AML-193 (cell line): ENCODE results near the gene LASP1NB.

Source experiments
- DNase-seq, 2 experiments: peaks; one replicate each; lab custom pipeline; 2025; lab: John Stamatoyannopoulos, UW

The LASP1NB gene

DNA sequence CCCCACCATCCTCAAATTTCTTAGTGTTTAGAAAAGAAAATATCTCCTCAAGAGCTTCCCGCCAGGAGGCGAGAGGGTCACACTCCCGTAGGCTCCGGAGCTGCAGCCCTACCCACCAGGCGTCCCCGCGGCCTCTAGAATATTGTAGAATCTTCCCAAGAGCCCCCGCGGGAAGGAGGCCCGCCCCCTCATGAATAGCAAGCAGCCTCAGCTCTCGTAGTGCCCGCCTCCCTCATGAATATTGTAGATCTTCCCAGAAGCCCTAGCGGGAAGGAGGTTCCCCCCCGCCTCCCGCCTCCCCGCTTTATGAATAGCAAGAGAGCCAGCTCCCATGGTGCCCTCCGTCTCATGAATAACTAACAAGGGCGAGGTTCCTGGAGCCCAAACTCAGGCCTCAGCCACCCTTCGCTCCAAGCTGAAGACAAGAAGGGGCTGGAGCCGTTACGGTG lies 41.9 kb downstream of the LASP1NB start, which contains the start of gene FBXO47:
TSS of gene FBXO47 (minus strand) at position 114 of the 449 bp plus-strand sequence. CDS start 4,378 bp downstream, outside the sequence.
- no peak for DNase-seq

DNA sequence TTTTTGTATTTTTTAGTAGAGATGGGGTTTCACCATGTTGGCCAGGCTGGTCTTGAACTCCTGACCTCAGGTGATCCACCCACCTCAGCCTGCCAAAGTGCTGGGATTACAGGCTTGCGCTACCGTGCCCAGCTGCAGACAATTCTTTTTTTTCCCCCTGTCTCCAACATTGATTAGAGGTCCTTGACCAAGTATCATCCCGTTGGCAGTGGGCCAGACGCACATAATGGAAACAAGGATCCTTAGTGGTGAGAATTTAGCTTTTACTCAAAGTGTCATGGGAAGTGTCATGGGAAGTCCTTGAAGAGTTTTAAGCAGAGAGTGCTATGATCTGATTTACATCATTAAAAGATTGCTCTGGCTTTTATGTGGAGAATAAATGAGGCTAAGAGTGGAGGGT lies 43.9 kb downstream of the LASP1NB start:
- DNase-seq = no peak

DNA sequence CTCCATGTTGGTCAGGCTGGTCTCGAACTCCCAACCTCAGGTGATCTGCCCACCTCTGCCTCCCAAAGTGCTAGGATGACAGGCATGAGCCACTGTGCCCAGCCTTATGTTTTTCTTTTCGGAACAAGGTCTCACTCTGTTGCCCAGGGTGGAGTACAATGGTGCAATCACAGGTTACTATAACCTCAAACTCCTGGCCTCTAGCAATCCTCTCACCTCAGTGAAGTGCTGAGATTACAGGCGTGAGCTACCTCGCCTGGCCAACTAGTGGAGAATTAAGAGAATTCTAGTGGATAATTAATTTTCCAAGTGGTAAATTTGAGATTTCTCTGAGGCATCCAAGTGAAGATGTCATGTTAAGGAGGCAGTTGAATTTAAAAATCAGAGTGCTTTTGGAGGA lies 44.7 kb downstream of the LASP1NB start:
- DNase-seq = no peak

DNA sequence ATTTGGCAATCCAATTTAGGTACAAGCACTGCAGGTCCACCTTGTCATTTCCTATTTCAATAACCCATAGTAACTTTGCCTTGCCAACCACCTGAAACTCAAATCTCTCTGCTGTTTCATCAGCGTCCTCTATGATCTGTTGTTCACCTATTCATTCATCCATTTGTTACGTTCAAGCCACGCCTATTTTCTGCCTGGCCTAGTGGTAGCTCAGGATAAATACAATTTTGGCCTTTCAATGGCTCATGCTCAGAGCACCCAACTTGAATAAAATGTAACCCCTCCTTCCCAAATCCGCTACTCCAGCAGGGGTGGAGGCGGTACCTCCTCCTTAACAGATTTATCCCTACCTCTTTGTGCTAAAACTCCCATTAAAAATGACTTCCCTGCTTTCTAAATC lies 45.4 kb downstream of the LASP1NB start:
- DNase-seq = no peak

DNA sequence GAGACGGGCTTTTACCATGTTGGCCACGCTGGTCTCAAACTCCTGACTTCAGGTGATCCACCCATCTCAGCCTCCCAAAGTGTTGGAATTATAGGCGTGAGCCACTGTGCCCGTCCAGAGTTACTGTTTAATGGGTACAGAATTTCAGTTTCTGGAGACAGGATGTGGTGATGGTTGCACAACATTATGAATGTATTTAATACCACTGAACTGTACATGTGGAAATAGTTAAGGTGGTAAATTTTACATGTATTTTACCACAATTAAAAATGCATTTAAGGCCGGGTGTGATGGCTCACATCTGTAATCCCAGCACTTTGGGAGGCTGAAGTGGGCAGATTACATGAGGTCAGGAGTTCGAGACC lies 50.8 kb downstream of the LASP1NB start:
- peak; percentile 96 to 97 for DNase-seq

DNA sequence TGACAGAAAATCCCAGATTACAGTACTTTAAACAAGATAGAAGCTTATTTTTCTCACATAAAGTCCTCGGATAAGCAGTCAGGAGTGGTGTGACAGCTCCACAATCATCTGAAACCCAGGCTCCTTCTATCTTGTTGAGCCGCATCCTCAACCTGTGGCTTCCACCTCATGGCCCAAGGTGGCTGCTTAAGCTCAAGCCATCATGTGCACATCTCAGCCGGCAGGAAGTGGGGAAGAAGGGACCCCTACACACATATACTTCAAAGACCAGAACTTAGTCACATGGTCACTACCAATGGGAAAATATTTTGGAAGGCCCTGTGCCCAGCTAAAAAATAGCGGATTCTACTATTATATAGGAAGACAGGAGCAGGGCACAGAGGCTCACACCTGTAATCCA lies 52.8 kb downstream of the LASP1NB start:
- no peak for DNase-seq
